HG02623 (cell line): ENCODE measurements around the gene SUMF1.
"Not testable (repeated sequence)": the region's sequence is repeated elsewhere in the genome, so short reads cannot be mapped to it uniquely, and the experiment has no call there.

Source experiments
- ATAC-seq: cut with Tn5 transposase; IDR thresholded peaks from one replicate; pipeline ENCODE4 v1.9.1; 2021; ENCODE audit warnings: moderate library complexity; ENCODE audit not compliant: unreplicated experiment

Gene SUMF1

DNA sequence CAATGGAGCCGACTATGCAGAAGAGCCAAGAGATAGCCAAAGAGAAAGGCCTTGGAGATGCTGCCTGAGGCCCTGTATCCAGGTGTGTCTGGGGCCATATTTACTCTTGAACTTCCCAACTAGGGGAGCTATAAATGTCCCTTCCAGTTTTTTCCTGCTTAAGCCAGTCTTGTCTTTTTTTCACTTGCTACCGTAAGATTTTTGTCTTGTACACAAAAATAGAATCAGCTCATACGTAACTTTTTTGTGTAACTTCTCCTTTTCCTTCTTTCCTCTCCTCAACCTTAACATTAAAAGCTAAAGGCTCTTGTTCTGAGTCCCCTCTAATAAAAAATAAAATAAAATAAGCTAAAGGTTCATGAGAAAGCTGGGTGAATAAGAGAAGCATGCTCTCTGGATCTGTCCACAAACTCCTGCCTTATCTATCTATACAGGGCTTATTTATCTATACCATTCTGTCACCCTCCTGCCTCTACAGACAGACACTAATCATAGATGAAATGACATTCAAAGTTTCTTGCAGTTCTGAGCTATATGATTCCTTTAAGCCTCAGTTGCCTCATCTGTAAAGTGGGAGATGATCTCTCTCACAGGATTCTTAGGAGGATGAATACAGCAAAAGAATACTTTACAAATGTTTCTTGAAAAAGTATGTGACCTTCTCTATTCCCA is 4.6 kb downstream of the SUMF1 start:
- no peak for ATAC-seq

DNA sequence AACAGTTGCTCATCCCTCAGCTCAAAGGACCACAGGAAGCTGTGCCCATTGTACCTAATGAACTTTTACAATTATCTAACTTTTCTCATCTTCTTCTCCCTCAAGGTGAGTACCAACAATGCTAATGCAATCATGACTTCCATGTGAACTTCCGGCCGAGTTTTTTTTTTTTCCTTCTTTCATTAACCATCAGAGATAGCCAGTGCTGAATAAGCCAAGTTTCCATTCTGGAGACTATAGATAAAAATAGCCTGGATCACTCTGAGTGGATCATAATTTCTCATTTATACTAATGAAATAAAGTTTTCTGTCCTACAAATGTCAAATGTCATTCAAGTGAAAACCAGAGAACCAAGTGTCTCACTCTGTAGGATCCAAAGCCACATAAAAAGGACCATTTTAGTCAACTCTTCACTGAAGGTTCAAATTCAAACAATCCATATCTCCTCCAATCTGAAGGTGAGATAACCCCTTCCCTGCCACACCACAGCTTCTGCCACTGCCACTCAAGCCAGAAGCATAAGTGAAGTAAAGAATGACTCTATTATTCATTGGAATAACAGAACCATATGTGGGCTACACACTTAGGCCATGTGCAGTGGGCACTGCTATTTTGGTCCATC is 5.5 kb downstream of the SUMF1 start:
- ATAC-seq = no peak

GRCh38 chr3:4460334-4460733 is 6.7 kb downstream of the SUMF1 start:
- no peak for ATAC-seq

GRCh38 chr3:4458961-4459360 is 8.1 kb downstream of the SUMF1 start:
- ATAC-seq = no peak

GRCh38 chr3:4456780-4457179 is 10.3 kb downstream of the SUMF1 start:
- not testable (repeated sequence) for ATAC-seq

DNA sequence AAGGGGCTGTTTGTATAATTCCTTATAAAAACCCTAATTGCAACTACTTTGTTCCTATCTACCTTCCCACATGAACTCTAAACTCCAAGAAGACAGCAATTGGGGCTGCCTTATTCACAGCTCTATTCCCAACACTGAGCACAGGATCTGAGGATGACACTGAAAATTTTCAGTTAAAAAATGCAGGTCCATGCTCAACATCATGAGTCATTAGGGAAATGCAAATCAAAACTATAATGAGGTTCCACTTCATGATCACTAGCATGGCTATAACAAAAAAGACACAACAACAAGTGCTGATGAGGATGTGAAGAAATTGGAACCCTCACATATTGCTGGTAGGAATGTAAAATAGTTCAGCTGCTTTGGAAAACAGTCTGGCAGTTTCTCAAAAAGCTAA is 12.9 kb downstream of the SUMF1 start:
- no peak for ATAC-seq

GRCh38 chr3:4449043-4449805 is 17.8 kb downstream of the SUMF1 start:
- ATAC-seq = no peak

GRCh38 chr3:4448187-4448586 is 18.9 kb downstream of the SUMF1 start:
- no peak for ATAC-seq

DNA sequence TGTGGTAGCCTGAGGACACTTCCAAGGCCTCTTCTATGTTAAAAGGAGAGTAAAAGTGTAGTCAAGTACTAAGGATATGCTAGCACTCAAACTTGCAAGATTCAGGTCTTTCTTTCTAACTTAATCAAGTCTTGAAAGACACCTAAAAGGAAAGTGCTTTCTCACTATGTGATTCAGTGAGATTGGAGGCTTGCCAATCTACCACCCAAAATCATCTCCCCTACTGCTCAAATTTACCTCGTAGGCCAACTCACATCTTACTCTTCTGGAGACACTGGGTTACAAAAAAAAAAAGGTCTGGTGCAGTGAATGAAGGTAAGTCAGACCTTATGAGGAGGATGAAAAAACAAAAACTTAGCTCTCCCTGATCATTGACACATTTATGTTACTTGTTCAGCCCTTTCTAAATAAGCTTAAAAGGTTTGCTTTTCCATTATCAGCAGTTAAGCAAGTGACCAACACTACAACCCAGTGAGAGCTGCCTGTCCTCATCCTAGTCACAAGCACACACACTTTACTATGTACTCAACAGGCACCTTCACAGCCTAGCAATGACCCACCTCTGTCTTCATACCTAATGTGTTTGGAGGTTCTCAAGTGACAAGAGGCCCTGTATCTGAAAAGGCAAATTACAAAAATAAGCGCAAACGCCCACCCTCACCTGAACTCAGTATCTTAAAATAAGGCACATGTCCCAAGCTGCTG is 19.6 kb downstream of the SUMF1 start:
- ATAC-seq = no peak

DNA sequence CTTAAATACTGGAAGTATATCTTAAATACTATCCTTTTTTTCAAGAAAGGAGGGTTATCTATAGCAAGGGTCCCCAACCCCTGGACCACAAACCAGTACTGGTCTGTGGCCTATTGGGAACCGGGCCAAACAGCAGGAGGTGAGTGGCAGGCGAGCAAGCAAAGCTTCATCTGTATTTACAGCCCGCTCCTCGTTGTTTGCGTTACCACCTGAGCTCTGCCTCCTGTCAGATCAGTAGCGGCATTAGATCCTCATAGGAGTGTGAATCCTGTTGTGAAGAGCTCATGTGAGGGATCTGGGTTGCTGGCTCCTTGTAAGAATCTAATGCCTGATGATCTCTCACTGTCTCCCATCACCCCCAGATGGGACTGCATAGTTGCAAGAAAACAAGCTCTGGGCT is 26.1 kb downstream of the SUMF1 start:
- no peak for ATAC-seq

DNA sequence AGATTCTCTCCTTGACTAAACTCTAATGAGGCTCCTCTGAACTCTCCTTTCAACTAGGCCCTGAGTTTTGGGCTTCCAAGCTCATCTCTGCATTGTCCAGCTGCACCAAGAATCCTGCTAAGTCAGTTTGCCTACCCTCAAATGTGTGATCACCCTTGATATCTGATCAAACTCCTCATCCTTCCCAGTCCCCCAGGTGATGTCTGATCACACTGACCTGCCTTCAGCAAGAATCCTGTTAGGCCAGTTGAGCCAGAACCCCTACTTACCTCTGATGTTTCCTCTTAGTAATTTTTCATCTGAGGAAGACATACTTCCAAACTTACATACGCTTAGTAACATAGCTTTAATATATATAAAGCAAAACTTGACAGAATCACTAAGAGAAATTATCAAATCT is 28.8 kb downstream of the SUMF1 start:
- ATAC-seq = no peak

DNA sequence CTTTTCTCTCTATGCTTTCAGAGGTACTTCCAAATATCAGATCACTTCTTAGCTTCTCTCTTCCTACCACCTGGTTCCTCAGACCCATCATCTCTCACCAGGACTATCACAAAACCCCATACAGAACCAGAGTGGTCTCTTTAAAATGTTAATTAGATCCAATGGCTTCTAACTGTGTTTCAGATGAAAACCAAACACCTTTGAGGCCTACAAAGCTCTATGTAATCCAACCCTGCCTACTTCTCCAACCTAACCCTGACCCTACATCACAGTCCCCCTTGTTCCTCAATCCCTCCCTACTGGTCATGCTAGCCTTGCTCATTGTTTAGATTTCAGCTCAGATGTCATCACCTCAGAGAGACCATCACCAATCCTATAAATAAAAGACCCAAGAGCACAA is 34.8 kb downstream of the SUMF1 start:
- no peak for ATAC-seq

GRCh38 chr3:4429648-4430350 is 37.3 kb downstream of the SUMF1 start:
- ATAC-seq = no peak

- ATAC-seq = peak; percentile 89
Measured at GRCh38 chr3:4426782-4427344, 40.2 kb downstream of the SUMF1 start.

GRCh38 chr3:4426261-4426781 is 40.7 kb downstream of the SUMF1 start:
- no peak for ATAC-seq

DNA sequence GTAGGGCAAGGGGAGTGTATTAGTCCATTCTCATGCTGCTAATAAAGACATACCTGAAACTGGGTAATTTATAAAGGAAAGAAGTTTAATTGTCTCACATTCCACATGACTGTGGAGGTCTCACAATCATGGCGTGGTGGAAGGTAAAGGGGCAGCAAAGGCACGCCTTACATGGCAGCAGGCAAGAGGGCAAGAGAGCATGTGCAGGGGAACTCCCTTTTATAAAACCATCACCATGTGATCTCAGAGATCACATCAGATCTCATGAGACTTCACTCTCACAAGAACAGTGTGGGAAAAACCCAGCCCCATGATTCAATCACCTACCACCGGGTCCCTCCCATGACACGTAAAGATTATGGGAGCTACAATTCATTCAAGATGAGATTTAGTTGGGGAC is 41.4 kb downstream of the SUMF1 start:
- no peak for ATAC-seq

- no peak for ATAC-seq
Measured at GRCh38 chr3:4425055-4425454, 42.0 kb downstream of the SUMF1 start.

DNA sequence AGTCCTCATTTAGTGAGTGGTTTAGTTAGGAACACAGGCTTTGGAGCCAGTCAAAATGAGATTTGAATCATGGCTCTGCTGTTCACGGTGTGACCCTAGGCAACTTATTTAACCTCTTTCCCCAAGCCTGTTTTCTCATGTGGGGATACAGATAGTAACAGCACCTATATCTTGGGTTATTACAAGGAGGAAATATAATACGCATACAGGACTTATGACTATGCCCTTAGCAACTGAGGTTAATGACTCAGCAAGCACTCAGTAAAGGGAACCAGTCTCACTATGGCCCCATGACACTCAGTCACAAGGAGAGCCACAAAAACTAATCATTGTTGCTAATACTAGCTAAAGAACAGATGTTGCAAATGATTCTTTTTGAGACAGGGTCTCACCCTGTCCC is 45.9 kb downstream of the SUMF1 start:
- ATAC-seq = peak; percentile 67

GRCh38 chr3:4419920-4420319 is 47.1 kb downstream of the SUMF1 start:
- no peak for ATAC-seq

DNA sequence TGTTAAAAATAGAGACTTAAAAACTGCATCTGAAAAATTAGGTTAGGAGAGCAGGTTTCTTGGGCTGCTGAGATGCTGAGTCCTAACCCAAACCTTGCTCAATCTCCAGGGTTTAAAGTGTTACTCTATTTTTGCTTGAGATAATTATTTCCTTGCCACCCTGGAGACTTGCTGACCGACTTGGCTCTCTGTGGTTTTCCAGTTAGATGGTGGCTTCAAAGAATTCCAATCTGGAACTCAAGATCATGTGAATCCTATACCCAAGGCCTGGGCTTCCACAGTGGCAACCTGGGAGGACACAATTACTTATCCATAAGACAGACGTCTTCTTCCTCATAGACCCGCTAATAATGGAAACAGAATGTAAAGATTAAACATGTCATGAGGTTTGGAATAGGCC is 47.7 kb downstream of the SUMF1 start:
- ATAC-seq = no peak
